GM21515 (cell line): ENCODE measurements around the gene KDM4D.
A peak's percentile ranks its signal among the peaks of the same experiment; 100 is the strongest.
"Not testable (repeated sequence)": the region's sequence is repeated elsewhere in the genome, so short reads cannot be mapped to it uniquely, and the experiment has no call there.

Experiments used
- ATAC-seq: cut with Tn5 transposase; IDR thresholded peaks from one replicate; pipeline ENCODE4 v1.9.1; 2021; ENCODE audit not compliant: unreplicated experiment

KDM4D gene

GRCh38 chr11:94973099-94973968 is at the start of gene KDM4D, which contains the start of gene CWC15:
Gene KDM4D, plus strand, starts transcription at chr11:94973709. Its CDS starts 23,664 bp downstream, at chr11:94997373.
Gene CWC15, minus strand, starts transcription at chr11:94973556. Its CDS starts 1,371 bp downstream, at chr11:94972185.
- ATAC-seq = peak; percentile 100

GRCh38 chr11:94924171-94924572 is 49.3 kb upstream of the KDM4D start:
- no peak for ATAC-seq

- no peak for ATAC-seq
These were observed 48.9 kb upstream of the KDM4D start for GRCh38 chr11:94924612-94925011.

- ATAC-seq = peak; percentile 44
These were observed 47.9 kb upstream of the KDM4D start for GRCh38 chr11:94925422-94926270.

GRCh38 chr11:94926271-94926625 is 47.3 kb upstream of the KDM4D start:
- ATAC-seq = peak; percentile 26

GRCh38 chr11:94926698-94927237 is 46.7 kb upstream of the KDM4D start:
- no peak for ATAC-seq

GRCh38 chr11:94928117-94928990 is 45.2 kb upstream of the KDM4D start:
- no peak for ATAC-seq

GRCh38 chr11:94932072-94932471 is 41.4 kb upstream of the KDM4D start:
- not testable (repeated sequence) for ATAC-seq

- ATAC-seq = no peak
These were observed 41.0 kb upstream of the KDM4D start for GRCh38 chr11:94932503-94932902.

- ATAC-seq = no peak
These were observed 40.0 kb upstream of the KDM4D start for GRCh38 chr11:94933223-94934130.

GRCh38 chr11:94934362-94934761 is 39.1 kb upstream of the KDM4D start:
- ATAC-seq = no peak

- ATAC-seq = no peak
These were observed 38.7 kb upstream of the KDM4D start for GRCh38 chr11:94934846-94935245.

- no peak for ATAC-seq
These were observed 35.1 kb upstream of the KDM4D start for GRCh38 chr11:94938095-94939055.

GRCh38 chr11:94939346-94939745 is 34.2 kb upstream of the KDM4D start:
- no peak for ATAC-seq

GRCh38 chr11:94941131-94941530 is 32.4 kb upstream of the KDM4D start:
- no peak for ATAC-seq

- ATAC-seq = no peak
These were observed 26.7 kb upstream of the KDM4D start for GRCh38 chr11:94946812-94947211.

- ATAC-seq = no peak
These were observed 25.4 kb upstream of the KDM4D start for GRCh38 chr11:94948070-94948617.

GRCh38 chr11:94954753-94955152 is 18.8 kb upstream of the KDM4D start:
- ATAC-seq = no peak
